Stimulated activated CD4-positive, alpha-beta T cell treated with anti-CD3 and anti-CD28 coated beads, Interleukin-15, amount 100 ng/mL, for 48 hours (primary cell): ENCODE results near the gene VPS72.

Experiments
- DNase-seq, 2 donors: peaks; one replicate each; pipeline ENCODE4 v3.0.0-alpha.2; 2020; ENCODE audit warnings: low read depth in 2 of 2

The VPS72 gene

GRCh38 chr1:151187205-151187604 is 2.8 kb downstream of the VPS72 start:
- no peak for DNase-seq

GRCh38 chr1:151184211-151184610 is 5.8 kb downstream of the VPS72 start:
- no peak for DNase-seq

DNA sequence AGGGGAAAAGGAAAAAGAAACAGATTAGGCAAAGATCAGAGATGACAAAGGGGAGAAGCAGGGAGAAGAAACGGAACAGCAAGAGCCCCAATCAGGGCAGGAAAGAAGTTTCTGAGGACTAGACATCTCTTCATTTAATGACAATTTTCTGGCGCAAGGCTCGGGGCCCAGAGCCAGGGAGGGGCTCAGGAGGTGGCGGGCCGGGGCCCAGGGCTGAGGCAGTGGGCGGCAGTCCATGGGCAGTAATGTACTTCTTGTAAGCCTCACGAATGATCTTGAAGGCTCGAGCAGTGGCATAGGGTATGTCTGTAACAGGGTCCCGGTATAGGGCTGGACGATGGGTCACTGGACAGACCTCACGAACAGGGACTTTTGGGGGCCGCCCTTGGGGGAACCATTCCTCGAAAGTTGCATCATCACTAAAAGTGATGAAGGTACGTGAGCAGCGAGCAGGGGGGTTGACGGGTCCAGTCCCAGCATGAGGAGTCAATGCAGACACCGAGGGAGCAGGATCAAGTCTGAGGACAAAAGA is 13.4 kb downstream of the VPS72 start:
- DNase-seq, result no peak

DNA sequence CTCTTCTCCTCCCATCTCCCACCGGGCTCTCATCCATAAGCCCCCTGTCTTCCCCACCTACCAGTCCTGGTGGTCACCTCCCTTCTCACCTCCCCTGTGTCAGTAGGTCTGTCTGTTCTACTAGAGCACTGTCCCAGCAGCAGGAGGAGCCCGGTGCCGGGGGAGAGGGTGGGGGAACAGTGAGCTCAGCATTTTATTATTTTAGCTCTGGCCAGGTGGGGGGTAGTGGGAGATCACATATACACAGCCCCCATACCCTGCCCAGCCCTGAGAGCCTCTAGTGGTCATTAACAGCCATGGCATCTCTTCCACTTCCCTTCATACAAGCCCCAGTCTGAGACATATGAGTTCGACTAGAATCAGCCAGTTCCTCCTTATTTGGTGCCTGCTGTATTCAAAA is 14.1 kb downstream of the VPS72 start, which contains the start of gene TMOD4:
TSS of gene TMOD4 (minus strand) at position 119 of the 400 bp plus-strand sequence. CDS start 1,106 bp downstream, outside the sequence.
- DNase-seq, result no peak

DNA sequence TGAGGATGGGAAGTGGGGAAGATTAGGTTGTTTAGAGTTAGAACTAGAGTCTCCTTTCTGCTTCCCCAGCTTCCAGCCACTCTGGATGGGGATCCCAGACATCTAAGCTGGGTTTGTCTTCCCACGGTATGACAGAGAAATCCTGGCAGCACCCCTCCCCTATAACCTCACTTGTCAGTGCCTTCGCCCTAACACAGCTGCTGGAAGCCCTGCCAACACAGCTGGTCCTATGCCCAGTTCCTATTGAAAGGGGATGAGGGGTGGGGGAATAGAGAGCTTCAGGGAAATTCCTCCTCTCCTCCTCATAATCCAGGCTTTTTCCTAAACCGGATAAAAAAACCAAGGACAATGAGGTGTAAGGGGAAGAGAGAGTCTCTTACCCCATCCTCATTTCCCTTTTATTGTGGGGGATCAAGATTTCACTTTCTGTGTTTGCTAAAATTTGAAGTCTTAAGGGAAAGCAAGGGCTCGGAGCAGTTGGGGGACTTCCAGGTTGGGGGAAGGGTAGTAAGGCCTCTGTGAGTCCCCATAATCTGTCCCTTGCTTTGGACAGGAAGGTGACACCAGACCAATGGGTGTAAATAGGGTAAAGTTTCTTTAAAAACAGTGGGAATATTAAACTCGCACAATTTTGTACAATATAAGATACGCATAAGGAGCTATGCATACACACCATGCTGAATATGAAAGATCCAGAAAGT is 14.8 kb downstream of the VPS72 start:
- no peak for DNase-seq

DNA sequence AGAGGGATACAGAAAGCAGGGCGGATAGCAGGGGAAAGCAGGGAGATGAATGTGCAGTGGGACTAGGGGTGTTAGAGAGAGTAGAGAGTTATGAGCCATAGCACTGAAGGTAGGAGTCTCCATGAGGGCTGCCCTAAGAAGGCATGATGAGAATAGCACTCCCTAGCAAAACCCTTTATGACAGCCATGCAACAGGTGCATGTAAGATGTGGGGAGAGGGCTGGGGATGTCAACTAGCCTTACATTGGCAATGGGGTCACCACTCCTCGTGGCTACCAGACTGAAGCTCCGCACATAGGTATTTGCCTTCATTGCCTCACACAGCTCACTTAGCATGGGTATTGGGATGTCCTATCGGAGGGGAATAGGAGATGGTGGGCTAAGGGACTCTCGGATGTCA is 18.8 kb downstream of the VPS72 start:
- no peak for DNase-seq

DNA sequence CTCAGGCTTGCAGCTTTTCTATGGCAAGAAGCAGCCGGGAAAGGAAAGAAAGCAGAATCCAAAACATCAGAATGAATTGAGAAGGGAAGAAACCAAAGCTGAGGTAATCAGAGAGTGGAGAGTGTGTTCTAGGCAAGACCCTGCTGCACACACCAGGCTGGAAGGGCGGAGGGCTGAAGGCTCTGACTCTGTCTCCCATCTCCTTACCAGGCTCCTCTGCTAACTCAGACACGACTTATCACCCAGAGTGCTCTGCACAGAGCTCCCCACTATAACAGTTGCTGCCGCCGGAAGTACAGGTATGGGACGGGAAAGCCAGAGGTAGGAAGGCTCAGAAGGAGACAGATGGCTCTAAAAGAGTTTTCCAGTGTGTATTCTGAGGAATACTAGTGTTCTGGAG is 22.9 kb downstream of the VPS72 start:
- no peak for DNase-seq

- no peak for DNase-seq
These were observed 23.5 kb downstream of the VPS72 start for GRCh38 chr1:151166505-151166956.

GRCh38 chr1:151165738-151166504 is 24.1 kb downstream of the VPS72 start, which contains the start of the genes LYSMD1 and SCNM1:
Gene LYSMD1 (minus strand): TSS chr1:151165902. CDS start chr1:151165258, 644 bp downstream.
Gene SCNM1 (plus strand): TSS chr1:151166144. CDS start chr1:151166153, 9 bp downstream.
- DNase-seq, result peak; percentile 95

GRCh38 chr1:151165281-151165737 is 24.7 kb downstream of the VPS72 start:
- DNase-seq, result no peak

GRCh38 chr1:151164732-151165280 is 25.2 kb downstream of the VPS72 start:
- DNase-seq, result no peak

GRCh38 chr1:151159373-151159772 is 30.6 kb downstream of the VPS72 start:
- DNase-seq, result no peak

- DNase-seq, result no peak
These were observed 31.2 kb downstream of the VPS72 start for GRCh38 chr1:151158751-151159251.

DNA sequence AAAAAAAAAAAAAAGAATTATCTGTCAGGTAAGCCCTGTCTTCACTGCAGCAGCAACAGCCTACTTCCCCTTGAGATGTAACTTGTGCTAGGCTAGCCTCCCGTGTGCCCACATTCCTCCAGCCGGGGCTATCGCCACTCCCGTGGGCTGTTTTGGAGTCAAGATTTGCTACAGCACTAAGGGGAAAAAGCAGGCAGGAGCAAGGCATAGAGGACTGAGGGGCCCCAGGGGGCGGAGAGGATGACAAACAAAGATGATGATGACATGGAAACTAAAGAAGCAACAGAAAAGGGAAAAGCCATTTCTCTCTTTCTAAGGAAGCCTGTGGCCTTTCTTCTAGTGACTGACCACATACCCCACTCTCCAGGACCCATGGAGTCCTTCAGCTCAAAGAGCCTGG is 31.7 kb downstream of the VPS72 start:
- DNase-seq, result peak in 1 of 2 donors; percentile 60

GRCh38 chr1:151157067-151157531 is 32.9 kb downstream of the VPS72 start:
- DNase-seq, result peak; percentile 42 to 48

DNA sequence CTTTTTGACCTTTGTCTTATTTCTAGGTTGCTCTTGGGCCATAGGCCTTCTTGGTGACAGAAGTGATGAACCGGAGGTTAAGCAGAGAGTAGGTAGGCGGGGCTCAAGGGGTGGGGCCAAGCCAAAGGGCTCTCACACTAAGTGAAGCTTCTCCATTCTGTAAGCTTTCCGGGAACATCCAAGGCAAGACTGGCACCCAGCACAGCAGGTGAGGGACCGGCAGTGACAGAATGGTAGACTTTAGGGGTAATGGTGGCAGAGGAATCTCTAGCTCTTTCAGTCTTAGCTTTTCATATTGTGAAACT is 33.5 kb downstream of the VPS72 start, which contains the start of gene TNFAIP8L2:
TSS of gene TNFAIP8L2 (plus strand) at position 135 of the 305 bp plus-strand sequence. CDS start 2,049 bp downstream, outside the sequence.
- peak; percentile 64 to 81 for DNase-seq

DNA sequence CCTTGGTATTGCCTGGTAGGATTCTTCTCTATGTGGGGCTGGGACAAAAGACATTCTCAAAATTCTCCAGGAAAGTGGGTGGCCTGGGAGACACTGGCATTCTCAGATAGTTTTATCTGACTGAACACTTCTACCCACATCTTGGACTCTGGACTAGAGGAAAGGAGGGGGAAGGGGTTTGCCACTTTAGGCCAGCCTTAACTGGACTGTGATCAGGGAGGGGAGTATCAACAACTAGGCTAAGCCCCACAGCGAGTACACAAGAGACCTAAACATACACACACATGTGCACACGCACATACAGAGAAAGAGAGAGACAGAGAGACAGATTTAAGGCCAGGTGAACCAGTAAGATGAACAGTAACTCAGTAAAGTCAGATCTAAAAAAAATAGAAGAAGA is 42.3 kb downstream of the VPS72 start:
- no peak for DNase-seq

DNA sequence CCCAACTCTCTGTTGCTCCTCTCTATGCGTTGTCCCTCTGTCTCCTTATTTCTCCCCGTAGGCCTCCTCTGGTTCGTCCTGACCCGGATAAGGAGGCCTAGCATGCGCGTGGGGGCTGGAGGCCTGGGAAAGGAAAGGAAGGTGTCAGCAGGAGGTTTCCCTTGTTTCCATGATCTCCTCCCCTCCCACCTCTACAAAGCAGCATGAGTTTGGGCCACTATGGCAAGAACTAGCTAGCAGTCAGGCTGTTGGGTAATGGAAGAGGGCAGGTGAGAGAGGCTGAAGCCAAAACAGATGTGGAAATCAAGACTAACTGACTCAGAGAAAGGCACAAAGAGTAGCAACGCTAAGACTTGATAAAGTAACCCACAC is 42.9 kb downstream of the VPS72 start:
- DNase-seq, result no peak

DNA sequence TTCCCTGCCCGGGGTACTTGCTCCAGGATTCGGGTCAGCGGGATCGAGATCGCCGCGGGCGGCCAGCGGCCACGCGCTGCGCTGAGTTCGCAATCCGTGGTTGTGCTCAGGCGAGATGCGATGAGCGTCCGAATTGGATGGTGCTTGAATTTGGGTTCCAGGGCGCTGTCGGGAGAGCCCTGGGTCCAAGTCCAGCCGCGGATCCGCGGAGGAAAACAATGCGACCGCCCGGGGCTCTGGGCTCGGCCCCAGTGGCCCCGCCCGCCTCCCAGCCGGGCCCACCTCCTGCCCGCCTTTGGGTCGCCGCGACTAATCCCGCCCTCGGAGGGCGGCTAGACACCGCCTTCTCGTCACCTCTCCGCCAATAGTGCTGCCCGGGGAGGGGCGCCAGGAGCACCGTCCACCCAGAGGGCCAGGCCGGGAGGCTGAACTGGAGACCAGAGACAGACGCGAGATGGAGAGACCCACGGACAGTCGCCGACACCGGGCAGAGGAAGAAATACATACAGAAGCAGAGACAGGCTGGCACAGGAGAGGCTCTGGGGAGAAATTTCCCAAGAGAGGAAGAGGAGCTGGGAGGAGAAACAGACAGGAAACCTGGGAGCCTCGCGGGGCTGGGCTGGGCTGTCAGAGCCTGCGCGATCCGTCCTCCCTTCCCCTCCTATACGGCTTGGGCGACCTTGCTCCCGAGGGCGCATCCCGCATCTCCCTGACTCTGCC is 43.4 kb downstream of the VPS72 start, which contains the start of gene SEMA6C:
TSS of gene SEMA6C (minus strand) at position 220 of the 720 bp plus-strand sequence. CDS start 4,010 bp downstream, outside the sequence.
- DNase-seq, result peak; percentile 67 to 83

- no peak for DNase-seq
These were observed 44.0 kb downstream of the VPS72 start for GRCh38 chr1:151146072-151146411.
